HG03469 (cell line): ENCODE data around the gene PHF21A.

Source experiments
- ATAC-seq: cut with Tn5 transposase; IDR thresholded peaks from one replicate; pipeline ENCODE4 v1.9.1; 2021; ENCODE audit warnings: mild to moderate bottlenecking, moderate library complexity, moderate number of reproducible peaks; ENCODE audit not compliant: unreplicated experiment

The PHF21A gene

GRCh38 chr11:46121301-46121723 is at the start of gene PHF21A:
TSS of gene PHF21A (minus strand) at chr11:46121454. CDS start at chr11:46084219, 37,235 bp downstream.
- peak; percentile 34 for ATAC-seq

- no peak for ATAC-seq
Measured at GRCh38 chr11:46170797-46171196, 49.5 kb upstream of the PHF21A start.

DNA sequence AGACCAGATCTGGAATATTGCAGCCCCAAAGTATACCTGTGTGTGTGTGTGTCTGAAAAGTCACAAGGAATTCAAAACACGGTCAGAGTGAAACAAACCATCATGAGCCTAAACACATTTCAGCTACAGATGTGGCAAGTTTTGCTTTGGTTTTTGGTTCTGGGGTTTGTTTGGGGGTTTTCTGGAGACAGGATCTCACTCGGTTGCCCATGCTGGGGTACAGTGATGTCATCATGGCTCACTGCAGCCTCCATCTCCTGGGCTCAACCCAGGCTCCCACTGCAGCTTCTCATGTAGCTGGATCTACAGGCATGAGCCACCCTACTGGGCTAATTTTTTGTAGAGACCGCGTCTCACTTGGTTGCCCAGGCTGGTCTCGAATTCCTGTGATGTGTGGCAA is 41.4 kb upstream of the PHF21A start:
- no peak for ATAC-seq

DNA sequence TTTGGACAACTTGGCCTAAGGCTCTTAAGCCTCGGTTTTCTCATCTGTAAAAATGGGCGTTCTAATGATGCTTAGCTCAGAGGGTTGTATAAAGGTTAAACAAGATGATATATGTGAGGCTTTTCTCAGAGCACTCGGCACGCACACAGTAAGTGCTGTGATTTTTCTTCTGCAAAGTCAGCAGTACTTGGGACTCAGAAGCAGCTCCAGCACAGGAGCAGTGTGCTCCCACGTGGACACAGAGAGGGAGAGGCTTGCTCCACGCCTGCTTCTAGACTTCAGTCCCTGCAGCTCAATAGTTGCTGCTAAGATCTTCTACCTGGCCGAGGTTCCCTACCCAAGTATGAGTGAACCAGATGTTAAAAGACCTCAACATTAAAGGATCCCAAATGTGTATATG is 39.9 kb upstream of the PHF21A start:
- no peak for ATAC-seq

DNA sequence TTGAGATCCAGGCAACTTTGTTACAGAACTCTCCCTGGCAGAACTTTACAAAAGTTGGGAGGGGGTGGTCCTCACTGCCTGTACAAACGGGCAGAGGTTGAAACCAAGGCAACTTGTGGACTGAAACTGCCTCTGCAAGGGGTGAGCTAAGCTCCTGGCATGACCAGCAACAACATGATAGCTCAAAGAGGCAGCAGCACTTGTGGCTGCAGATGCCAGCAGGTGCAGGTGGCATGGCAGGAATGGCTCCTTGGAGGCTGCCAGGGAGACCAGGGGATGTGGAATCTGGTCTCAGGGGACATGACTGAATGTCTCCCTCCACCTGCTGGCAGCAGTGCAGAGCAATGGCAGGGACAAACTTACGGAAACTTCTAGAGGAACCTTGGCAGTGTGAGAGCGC is 38.8 kb upstream of the PHF21A start:
- ATAC-seq = no peak

GRCh38 chr11:46159680-46160079 is 38.4 kb upstream of the PHF21A start:
- ATAC-seq = no peak

- ATAC-seq = no peak
Measured at GRCh38 chr11:46149826-46150225, 28.6 kb upstream of the PHF21A start.

- no peak for ATAC-seq
Measured at GRCh38 chr11:46149342-46149741, 28.1 kb upstream of the PHF21A start.

GRCh38 chr11:46144741-46145140 is 23.5 kb upstream of the PHF21A start:
- ATAC-seq = no peak

DNA sequence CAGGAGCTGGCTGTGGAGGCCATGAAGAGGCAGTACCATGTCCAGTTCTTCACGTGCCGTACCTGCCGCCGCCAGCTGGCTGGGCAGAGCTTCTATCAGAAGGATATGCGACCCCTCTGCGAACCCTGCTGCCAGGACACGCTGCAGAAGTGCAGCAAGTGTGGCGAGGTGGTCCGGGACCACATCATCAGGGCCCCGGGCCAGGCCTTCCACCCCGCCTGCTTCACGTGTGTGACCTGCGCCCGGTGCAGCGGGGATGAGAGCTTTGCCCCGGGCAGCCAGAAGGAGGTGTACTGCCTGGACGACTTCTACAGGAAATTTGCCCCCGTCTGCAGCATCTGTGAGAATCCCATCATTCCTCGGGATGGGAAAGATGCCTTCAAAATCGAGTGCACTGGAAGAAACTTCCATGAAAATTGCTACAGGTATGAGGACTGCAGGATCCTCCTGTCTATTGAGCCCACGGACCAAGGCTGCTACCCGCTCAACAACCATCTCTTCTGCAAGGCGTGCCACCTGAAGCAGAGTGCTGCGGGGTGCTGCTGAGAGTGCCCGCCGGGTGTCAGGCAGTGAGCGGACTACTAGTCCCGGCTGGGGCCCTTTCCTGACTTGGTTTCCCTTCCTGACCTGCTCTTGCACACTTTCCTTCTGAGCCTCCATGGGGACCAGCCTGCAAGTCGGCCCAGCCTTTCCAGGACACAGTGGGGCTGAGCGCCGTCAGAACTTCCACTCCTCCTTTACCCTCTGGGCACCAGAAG is 22.0 kb upstream of the PHF21A start:
- no peak for ATAC-seq

DNA sequence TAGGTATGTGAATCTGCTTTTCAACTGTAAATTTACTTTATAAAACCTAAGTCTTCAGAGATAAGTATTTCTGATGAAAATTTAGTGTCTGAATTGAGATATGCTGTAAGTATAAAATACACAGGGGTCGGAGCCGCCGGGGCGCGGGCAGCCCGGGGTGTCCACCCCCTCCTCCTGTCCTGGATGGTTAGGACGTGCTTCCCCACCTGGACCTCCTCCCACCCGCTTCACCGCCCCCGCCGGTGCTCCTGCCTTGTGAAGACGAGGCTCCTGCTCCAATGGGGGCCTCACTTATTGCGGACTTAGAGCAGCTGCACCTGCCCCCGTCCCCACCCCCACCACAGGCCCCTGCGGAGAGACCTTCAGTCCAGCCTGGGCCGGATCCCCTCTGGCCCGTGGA is 21.3 kb upstream of the PHF21A start:
- ATAC-seq = no peak

- no peak for ATAC-seq
Measured at GRCh38 chr11:46141597-46141996, 20.3 kb upstream of the PHF21A start.

DNA sequence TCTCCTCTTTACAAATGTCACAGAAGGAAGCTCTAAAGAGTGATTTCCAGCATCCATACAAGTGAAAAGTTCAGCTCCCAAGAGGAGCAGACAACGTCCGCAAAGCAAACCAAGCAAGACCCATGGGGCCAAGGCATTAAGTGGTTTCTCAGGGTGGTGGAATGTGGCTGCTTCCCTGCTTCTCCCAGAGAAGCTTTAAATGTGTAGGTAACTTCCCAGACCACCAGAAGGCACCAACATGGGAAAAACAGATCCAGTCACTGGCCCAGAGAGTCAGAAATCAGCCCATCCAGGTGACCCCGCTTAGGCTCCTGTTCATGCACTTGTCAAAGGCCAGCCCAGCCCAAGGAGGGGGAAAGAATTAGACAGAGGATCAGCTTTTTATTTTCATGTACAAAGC is 13.3 kb upstream of the PHF21A start:
- no peak for ATAC-seq

- ATAC-seq = no peak
Measured at GRCh38 chr11:46134061-46134460, 12.8 kb upstream of the PHF21A start.

DNA sequence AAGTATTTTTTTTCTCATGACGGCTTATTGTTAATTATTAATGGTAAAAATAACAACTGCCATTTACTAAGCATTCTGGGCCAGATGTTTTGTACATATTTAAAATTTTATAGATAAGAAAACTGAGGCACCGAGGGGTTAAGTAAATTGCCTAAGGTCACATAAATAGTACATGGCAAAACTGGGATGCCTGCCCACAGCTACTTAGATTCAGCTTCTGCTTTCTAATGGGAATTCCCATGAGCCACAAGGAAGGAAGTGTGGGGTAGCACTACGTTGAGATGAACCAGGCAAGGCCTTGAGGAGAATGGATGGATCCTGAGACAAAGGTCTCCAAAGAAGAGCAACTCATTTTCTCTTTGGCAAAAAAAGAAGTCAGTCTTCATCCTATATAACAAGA is 11.9 kb upstream of the PHF21A start:
- ATAC-seq = no peak

GRCh38 chr11:46130286-46130940 is 9.2 kb upstream of the PHF21A start:
- ATAC-seq = no peak

GRCh38 chr11:46129133-46129532 is 7.9 kb upstream of the PHF21A start:
- no peak for ATAC-seq

- peak; percentile 71 for ATAC-seq
Measured at GRCh38 chr11:46127150-46127638, 5.9 kb upstream of the PHF21A start.

- no peak for ATAC-seq
Measured at GRCh38 chr11:46125284-46125683, 4.0 kb upstream of the PHF21A start.

DNA sequence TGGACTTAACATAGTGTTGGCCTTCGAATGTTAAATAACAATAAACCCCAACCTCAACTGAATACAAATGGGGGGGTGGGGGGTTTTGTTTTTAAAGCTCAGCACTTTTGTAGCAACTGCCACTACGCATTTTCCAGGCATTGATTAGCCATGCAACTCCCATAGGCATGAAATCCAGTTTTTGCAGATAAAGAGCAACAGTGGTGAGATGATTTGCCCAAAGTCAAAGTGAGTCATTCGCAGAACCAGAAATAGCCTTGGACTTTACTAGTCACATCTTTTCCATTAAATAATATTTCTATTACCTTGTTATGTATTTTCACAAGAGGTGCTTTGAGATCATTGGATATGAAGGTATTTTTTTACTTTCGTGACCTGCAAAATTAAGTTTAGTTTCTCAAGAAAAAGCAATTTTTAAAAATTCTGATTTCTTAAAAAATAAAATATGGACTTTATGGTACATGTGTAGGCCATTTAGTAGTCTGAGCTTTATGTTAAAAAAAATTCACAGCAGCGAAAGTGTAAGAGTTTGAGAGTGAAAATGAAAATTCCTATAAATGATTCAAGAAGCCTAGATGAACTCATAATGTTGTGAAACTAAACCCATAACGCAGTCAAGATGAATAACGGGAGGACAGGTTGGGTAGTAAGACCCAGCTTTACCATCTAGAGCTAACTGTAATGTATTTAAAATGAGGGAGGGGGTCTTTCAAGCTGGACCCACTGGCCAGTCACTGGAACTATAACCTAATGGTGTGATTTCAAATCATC is 1.9 kb upstream of the PHF21A start:
- ATAC-seq = no peak

GRCh38 chr11:46121724-46122477 is 647 bp upstream of the PHF21A start:
- ATAC-seq = peak; percentile 28
